ENCODE results near the gene AKNAD1.
"Not testable (repeated sequence)": the region's sequence is repeated elsewhere in the genome, so short reads cannot be mapped to it uniquely, and the experiment has no call there.

The AKNAD1 gene

DNA sequence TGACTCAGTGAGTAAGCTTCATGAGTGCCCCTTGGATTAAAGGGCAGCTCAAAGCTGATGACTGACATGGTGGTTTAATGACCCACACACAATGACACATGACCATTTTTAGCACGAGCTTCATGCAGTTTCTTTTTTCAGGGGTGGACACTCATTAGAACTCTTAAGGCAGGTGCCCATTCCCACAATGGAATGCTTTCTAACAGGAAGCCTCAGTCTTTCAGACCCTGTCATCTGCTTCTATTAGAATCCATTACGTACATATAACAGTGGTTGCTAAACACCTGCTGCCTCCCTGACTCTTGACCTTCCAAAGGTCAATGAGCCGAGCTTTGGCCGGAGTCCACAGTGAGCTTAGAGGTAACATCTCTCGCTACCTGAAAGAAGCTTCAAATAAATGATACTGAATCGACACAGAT, 27.4 kb downstream of the AKNAD1 start:
- no peak for DNase-seq (ENCODE audit: low read depth)

DNA sequence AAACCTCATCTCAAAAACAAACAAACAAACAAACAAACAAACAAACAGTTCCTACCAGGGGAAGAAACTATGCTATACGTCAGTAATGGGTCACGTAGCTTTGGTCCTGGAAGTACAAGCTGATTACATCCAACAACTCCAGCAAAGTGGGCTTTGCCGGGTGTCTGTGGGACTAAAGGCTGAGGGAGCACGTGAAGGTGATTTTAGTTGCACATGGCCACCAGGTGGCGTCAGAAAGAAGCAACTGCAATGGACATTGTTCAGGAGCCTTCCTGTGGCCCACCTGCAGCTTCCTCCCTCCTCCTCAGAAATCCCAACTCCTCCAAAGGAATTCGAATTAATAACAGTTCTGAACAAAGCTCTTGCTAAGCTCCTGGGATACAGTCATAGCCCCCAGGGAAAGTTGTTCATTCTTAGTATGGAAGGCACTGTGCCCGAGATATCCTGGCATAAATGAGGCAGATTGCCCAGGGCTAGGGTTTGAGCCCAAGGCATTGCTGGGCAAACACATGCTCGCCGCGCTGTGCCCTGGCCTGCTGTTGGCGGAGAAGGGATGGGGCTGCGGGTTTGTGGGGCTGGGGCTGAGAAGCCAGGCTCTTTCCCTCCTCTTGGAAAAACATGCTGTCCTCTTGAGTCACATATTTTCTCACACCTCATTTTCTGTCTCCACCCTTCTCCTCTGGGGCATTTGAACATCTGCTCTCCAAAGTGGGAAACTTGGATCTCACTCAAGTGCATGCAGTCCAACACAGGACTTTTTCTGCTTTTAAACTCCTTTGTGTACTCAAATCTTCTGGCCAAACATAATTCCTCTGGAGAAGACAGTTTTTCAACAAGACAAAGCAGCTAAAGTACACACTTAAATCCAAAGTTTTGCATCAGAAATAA, 28.6 kb downstream of the AKNAD1 start:
- peak; percentile 45 for DNase-seq (ENCODE audit: low read depth)

GRCh38 chr1:108826081-108826635, 30.7 kb downstream of the AKNAD1 start:
- DNase-seq (ENCODE audit: low read depth), result no peak

- no peak for DNase-seq (ENCODE audit: low read depth)
Observed at GRCh38 chr1:108824051-108824450, 32.8 kb downstream of the AKNAD1 start.

- no peak for DNase-seq (ENCODE audit: low read depth)
Observed at GRCh38 chr1:108823632-108824031, 33.3 kb downstream of the AKNAD1 start.

DNA sequence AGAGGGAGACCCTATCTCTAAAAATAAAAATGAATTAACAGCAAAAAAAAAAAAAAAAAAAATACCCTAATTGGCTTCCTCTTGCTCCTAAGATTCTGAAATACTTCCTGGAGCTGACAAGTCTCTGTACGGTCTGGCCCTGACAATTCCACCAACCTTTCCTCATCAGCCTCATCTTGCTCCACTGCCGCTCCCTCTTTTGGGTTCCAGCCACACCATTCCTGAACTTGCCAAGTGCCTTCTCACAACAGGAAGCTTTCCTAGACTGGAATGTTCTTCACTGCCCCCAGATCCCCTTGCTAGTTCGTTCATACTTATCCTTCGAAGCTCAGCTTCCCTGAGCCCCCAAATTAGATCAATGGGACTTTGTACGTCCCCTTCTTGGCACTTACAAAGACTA, 37.0 kb downstream of the AKNAD1 start:
- no peak for DNase-seq (ENCODE audit: low read depth)

- DNase-seq (ENCODE audit: low read depth), result no peak
Observed at GRCh38 chr1:108817811-108818210, 39.1 kb downstream of the AKNAD1 start.

DNA sequence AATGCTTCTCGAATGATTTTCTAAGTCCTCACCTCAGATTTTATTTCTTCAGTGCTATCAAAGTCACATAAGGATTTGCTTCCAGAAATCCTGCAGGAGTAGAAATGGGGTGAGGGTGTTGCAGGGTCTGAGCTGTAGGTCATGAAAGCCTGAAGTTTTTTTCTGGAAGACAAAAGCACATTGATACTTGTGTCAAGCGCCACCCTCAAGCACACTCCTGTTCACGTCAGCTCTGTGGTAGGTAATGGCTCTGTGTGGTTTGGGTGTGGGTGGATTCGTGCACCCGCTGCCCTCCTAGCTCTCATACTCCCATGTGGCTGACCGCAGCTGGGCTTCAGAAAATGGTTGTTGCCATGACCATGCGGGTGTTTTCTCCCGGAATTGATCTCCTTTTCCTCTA, 39.9 kb downstream of the AKNAD1 start:
- no peak for DNase-seq (ENCODE audit: low read depth)

DNA sequence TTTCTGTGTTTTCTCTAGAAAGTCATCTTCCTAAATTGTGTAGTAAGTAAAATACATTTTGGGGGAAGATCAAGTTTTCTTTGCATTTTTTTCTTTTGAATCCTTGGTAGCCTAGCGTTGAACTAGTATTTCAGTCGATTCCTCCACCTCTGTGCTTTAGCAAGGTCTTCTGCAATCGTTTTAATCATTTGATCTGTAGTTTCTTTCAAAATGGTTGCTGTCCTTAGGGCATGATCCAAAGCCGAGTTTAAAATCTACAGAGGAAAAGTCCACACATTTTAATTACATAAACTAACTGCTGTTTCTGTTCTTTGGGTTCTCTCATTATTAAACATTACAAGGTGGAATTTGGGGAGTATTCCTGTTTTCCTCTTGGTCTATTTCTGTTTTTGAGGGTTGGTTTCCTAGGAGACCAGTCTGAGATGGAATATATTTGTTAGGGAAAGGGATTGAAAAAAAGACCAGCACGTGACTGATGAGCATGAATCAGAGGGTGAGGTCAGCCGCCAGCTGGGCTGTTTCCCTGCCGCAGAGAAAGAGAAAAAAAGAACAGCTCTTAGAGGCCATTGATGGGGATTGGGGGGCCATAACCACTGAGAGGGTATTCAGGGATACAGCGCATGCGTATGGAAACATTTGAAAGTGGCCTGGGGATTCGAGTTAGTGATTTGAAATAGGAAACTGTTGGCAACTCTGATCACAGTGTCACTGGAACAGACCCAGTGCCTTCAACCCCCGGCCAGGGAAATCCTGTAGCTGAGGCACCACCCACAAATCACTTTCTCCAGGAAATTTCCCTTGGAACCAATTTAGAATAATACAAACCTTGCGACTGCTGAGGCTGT, 40.6 kb downstream of the AKNAD1 start:
- DNase-seq (ENCODE audit: low read depth), result no peak

- DNase-seq (ENCODE audit: low read depth), result no peak
Observed at GRCh38 chr1:108815566-108815965, 41.3 kb downstream of the AKNAD1 start.

DNA sequence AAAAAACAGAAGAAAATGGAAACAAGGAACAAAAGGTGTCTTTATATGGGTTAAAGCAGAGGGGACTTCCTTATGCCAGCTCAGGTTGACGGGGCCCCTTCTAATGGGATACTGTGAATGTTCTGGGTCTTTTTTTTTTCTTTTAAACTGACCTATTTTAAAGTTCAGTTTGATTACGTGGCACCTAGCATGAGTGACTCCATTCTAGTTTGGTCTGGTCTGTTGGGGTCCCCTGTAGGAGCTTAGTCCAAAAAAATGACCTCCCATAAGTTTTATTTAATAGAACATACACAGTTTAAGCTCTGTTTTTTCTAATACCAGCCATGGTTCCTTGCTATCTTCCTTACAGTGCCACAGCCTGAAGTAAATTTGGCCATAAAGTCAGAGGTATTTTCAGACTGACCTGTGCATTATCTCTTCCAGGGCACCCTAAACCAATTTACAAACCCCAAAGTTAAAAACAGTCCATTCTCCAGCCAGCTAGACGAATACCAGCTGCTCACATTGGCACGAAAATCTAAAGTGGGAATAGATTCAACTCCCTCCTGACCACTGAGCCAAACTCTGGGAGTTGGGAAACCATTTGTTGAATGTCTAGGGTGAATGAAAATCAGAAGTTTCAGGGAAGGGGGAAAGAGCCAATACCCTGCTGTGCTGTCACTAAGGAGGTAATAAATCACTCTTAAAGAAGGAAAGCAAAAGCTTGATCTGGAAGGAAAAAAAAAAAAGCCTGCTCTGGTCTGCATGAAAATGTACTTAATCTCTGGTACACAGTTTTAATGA, 42.4 kb downstream of the AKNAD1 start:
- no peak for DNase-seq (ENCODE audit: low read depth)

GRCh38 chr1:108813326-108813725, 43.6 kb downstream of the AKNAD1 start:
- DNase-seq (ENCODE audit: low read depth), result no peak

- no peak for DNase-seq (ENCODE audit: low read depth)
Observed at GRCh38 chr1:108811611-108812010, 45.3 kb downstream of the AKNAD1 start.

DNA sequence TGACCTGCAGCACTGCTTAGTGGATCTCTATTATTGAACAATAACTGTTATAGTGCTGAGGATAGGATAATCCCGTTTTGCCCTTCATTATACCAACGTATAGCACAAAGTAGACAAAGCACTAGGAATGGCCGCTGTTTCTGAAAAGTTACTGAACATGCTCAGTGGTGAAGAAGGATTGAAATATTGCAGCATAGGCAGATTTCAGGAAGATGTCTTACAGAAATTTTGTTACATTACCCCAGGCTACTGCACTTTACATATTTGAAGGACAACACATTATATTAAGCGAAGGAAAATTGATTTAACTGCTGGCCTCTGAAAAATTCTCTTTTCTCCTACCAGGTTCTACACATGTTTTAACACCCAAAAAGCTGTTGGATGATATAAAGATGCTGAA, 48.5 kb downstream of the AKNAD1 start:
- DNase-seq (ENCODE audit: low read depth), result no peak

DNA sequence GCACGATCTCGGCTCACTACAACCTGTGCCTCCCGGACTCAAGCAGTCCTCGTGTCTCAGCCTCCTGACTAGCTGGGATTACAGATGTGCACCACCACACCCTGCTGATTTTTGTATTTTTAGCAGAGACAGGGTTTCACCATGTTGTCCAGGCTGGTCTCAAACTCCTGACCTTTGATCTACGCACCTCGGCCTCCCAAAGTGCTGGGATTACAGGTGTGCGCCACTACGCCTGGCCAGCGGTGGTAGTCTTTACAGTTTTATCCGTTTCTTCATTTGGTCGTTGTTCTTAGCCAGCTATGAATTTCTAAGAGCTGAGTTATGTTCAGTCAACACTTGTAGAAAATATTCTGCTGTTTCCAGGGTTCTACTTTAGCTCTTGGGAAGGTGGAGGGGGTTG, 53.3 kb downstream of the AKNAD1 start:
- no peak for DNase-seq (ENCODE audit: low read depth)

GRCh38 chr1:108801101-108801500, 55.8 kb downstream of the AKNAD1 start:
- DNase-seq (ENCODE audit: low read depth), result no peak

DNA sequence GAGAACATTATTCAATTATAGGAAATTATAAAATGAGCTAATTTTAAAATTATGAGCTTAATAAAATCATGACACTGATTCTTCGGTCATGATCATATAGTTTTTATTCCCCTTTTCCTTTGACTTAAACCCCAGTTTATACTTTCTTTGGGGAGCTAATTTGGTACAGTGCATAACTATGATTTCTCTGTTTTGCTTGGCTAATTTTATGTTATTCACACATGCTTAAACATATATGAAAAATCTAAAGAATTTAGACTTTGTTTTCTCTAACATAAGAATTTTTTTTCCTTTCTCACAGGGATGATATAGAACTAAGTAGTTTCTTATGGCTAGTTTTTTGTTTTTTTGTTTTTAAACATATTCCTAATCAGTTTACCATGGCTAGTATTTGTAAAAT, 57.9 kb downstream of the AKNAD1 start:
- no peak for DNase-seq (ENCODE audit: low read depth)

DNA sequence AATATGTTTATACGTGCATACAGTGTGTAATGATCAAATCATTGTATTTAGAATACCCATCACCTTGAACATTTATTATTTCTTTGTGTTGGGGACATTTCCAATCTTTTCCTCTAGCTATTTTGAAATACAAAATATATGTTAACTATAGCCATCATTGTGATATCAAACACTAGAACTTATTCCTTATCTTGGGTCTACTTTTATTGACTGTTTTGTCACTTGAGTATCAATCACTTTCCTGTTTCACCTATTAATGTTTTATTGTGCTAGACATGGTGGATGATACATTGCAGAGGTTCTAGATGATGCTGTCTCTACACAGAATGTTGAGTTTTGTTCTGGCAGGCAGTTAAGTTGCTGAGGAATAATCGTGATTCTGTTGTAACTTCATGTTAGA, 64.5 kb downstream of the AKNAD1 start:
- DNase-seq (ENCODE audit: low read depth), result no peak

DNA sequence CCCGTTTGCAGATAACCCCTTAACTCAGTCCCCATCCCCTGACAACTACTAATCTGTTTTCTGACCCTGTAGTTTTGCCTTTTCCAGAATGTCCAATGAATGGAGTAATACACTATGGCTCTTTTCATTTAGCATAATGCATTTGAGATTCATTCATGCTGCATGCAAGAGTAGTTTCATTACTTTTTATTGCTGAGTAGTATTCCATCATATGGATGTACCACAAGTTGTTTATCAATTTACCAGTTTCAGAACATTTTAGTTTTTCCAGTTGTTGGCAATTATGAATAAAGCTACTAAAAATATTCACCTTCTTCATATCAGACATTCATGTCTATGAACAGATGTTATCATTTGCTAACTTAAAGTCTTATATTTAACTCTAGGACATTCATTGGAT, 65.1 kb downstream of the AKNAD1 start:
- no peak for DNase-seq (ENCODE audit: low read depth)

DNA sequence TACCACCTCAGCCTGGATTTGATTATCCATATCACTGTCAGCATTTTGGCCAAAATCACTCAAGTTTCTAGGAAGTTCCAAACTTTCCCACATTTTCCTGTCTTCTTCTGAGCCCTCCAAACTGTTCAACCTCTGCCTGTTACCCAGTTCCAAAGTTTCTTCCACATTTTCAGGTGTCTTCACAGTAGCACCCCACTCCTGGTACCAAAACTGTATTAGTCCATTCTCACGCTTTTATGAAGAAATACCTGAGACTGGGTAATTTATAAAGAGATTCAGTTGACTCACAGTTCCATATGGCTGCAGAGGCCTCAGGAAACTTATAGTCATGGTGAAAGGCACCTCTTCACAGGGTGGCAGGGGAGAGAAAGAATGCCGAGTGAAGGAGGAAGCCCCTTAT, 71.0 kb downstream of the AKNAD1 start:
- no peak for DNase-seq (ENCODE audit: low read depth)

DNA sequence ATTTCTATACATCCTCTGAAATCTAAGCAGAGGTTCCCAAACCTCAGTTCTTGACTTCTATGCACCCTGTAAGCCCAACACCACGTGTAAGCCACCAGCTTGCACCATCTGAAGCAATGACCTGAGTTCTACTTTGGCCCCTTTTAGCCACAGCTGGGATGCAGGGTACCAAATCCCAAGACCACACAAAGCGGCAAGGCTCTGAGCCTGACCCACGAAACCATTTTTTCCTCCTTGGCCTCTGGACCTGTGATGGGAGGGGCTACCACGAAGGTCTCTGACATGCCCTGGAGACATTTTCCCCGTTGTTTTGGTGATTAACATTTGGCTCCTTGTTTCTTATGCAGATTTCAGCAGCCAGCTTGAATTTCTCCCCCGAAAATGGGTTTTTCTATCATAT, 71.6 kb downstream of the AKNAD1 start:
- DNase-seq (ENCODE audit: low read depth), result no peak

- not testable (repeated sequence) for DNase-seq (ENCODE audit: low read depth)
Observed at GRCh38 chr1:108781575-108781944, 75.3 kb downstream of the AKNAD1 start.

Data from activated T-helper 1 cell treated with Interleukin-2 at 50 U/mL for 16 hours (primary cell).